Coronary artery (tissue), 2 donors: ENCODE measurements around the gene CTTN.

Experiments
- DNase-seq: peaks from one replicate; pipeline ENCODE4 v3.0.0-alpha.2; 2017; ENCODE audit warnings: low spot score
- H3K27ac ChIP-seq, 2 donors: fragments of 200-600 bp; sonication (generic); one replicate each; pipeline ENCODE4 v1.5.1; 2016 to 2019
- H3K4me3 ChIP-seq: fragments of 200-600 bp; sonication (generic); 2 replicates; pipeline ENCODE4 v1.5.1; 2016; ENCODE audit warnings: mild to moderate bottlenecking, moderate library complexity
- TF ChIP-seq, protein P1 (sequence below): fragments of 200-600 bp; sonication (generic); IDR thresholded peaks from one replicate; pipeline ENCODE4 v1.5.1; 2019; ENCODE audit warnings: antibody characterized with exemption

Gene CTTN

DNA sequence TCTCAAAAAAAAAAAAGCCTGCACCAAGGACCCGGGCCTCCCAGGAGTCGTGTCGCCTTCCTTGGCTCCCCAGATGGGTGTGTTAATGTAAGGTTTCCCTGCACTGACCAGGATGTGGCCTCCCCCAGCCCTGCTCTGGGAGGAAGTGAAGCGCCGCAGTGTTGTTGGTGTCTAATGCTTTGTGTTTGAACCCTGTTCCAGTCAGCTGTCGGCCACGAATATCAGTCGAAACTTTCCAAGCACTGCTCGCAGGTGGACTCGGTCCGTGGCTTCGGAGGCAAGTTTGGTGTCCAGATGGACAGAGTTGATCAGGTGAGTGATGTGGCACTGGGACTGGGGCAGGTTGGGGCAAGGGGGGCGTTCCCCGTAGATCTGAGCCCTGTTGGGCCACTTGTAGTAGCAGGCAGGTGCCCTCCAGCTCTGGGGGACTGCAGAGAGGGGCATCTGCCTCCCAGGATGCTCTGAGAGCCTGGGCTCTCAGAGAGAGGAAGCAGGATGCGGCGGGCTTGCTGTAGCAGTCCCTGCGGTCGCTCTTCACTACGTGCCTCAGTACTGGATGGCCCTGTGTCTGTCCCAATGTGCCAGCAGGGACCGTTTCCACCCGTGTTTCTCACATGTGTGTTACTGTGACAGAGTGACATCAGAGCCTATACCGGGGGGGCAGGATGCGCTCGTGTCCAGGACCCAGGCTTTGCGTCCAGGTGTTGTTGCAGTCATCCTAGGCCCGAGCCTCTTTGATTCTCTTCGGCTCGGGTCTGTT lies 16.2 kb downstream of the CTTN start:
- no peak overlapping the region for H3K27ac ChIP-seq
- DNase-seq = no peak
- TF ChIP-seq, protein P1, sequence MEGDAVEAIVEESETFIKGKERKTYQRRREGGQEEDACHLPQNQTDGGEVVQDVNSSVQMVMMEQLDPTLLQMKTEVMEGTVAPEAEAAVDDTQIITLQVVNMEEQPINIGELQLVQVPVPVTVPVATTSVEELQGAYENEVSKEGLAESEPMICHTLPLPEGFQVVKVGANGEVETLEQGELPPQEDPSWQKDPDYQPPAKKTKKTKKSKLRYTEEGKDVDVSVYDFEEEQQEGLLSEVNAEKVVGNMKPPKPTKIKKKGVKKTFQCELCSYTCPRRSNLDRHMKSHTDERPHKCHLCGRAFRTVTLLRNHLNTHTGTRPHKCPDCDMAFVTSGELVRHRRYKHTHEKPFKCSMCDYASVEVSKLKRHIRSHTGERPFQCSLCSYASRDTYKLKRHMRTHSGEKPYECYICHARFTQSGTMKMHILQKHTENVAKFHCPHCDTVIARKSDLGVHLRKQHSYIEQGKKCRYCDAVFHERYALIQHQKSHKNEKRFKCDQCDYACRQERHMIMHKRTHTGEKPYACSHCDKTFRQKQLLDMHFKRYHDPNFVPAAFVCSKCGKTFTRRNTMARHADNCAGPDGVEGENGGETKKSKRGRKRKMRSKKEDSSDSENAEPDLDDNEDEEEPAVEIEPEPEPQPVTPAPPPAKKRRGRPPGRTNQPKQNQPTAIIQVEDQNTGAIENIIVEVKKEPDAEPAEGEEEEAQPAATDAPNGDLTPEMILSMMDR = no peak
- no peak overlapping the region for H3K4me3 ChIP-seq

- TF ChIP-seq, protein P1 = no peak
- Histone ChIP-seq H3K27ac (no peak overlapping the region), H3K4me3 (no peak overlapping the region)
- DNase-seq = no peak
Observed at GRCh38 chr11:70415191-70415590, 16.9 kb downstream of the CTTN start.

GRCh38 chr11:70415642-70416395 lies 17.5 kb downstream of the CTTN start:
- H3K4me3 ChIP-seq = no peak overlapping the region
- TF ChIP-seq, protein P1 = no peak
- no peak overlapping the region for H3K27ac ChIP-seq
- no peak for DNase-seq

GRCh38 chr11:70416881-70417280 lies 18.6 kb downstream of the CTTN start:
- Histone ChIP-seq H3K4me3 (no peak overlapping the region), H3K27ac (no peak overlapping the region)
- TF ChIP-seq, protein P1 = no peak
- DNase-seq = no peak

- DNase-seq = no peak
- no peak overlapping the region for H3K27ac ChIP-seq
Observed at GRCh38 chr11:70418130-70418529, 19.8 kb downstream of the CTTN start.

DNA sequence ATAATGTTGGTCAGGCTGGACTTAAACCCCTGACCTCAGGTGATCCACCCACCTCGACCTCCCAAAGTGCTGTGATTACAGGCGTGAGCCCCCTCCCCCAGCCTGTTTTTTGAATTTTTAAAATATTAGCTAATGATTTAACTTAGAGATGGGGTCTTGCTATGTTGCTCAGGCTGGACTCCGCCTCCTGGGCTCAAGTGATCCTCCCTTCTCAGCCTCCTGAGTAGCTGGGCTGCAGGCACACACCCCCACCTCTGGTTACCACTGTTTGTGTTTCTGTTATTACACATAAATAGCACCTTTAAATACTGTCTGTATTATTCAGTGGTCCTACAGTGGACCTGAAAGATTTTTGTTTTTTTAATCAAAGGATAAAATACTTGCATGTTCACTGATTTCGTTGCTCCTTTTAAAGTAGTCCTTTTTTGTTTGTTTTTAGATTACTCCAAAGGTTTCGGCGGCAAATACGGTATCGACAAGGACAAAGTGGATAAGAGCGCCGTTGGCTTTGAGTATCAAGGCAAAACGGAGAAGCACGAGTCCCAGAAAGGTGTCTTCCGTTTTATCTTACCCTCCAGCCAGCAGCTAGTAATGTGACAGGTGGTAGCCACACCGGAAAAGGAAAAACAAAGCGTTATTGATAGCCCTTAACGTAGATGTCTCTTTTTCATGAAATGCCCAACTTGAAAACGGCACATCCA lies 21.1 kb downstream of the CTTN start:
- no peak for DNase-seq
- Histone ChIP-seq H3K27ac (no peak overlapping the region), H3K4me3 (no peak overlapping the region)
- TF ChIP-seq, protein P1 = no peak

More at GRCh38 chr11:70418130-70418529, 19.8 kb downstream of the CTTN start:
- no peak overlapping the region for H3K4me3 ChIP-seq
- TF ChIP-seq, protein P1 = no peak
